Measurements from ENCODE around the gene SPAG6. TPM values are rescaled to one million over a fixed set of nuclear protein-coding genes. Genes with fewer than 3 reads are reported as not detected.

Gene SPAG6
- total and polyA plus RNA-seq, 9 of the 15 experiments (the other 6 are each of a cell fraction or from before 2014, with no cell fraction given): 3.5 to 23.1 (median 11.8) TPM

DNA sequence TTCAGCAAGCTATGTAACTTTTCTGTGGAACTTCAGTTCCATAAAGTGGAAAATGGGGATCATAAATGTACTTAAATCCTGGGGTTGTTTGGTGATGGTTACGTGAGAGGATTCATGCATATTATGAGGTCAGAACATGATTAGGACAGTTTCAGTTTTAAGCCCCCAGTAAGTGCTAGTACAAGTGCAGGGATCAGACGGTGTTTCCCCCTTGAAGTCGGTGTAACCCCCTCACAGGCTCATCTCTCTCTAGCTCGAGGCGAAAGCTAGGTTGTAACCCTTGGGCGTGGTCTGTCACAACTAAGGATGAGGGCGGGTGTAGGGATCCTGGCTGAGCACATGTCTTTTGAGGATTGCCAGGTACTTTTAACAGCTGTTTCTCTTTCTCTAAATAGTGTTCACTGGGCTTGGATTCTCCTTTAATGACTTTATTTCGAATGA is 84.7 kb downstream of the SPAG6 start (continued):
- no peak for TF ChIP-seq JUND (IDR thresholded peaks at IDR 0.05; ENCODE audit: borderline replicate concordance, low read depth, low read length)
- TF ChIP-seq JUND (tag; IDR thresholded peaks at IDR 0.05; ENCODE audit: borderline replicate concordance, low read depth, low read length): peak; percentile 39; the same call in 1 of the 3 replicates
- TF ChIP-seq DACH1 (IDR thresholded peaks at IDR 0.05; ENCODE audit: partially characterized antibody): peak; percentile 70
- TF ChIP-seq MGA (IDR thresholded peaks at IDR 0.05): peak; percentile 78
- TF ChIP-seq, protein P1, sequence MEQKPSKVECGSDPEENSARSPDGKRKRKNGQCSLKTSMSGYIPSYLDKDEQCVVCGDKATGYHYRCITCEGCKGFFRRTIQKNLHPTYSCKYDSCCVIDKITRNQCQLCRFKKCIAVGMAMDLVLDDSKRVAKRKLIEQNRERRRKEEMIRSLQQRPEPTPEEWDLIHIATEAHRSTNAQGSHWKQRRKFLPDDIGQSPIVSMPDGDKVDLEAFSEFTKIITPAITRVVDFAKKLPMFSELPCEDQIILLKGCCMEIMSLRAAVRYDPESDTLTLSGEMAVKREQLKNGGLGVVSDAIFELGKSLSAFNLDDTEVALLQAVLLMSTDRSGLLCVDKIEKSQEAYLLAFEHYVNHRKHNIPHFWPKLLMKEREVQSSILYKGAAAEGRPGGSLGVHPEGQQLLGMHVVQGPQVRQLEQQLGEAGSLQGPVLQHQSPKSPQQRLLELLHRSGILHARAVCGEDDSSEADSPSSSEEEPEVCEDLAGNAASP (IDR thresholded peaks at IDR 0.05): no peak
- peak; percentile 77 for TF ChIP-seq ZNF592 (IDR thresholded peaks at IDR 0.05)
- no peak for TF ChIP-seq ZNF589 (CRISPR knock-in tag; IDR thresholded peaks at IDR 0.05; ENCODE audit: low read depth)
- TF ChIP-seq E2F1 (CRISPR knock-in tag; IDR thresholded peaks at IDR 0.05): no peak
